Stimulated activated CD8-positive, alpha-beta memory T cell treated with anti-CD3 and anti-CD28 coated beads, Interleukin-15, amount 100 ng/mL, for 4 hours (primary cell): Measurements from ENCODE around the gene SLC25A43.
"Not testable (repeated sequence)": the region's sequence is repeated elsewhere in the genome, so short reads cannot be mapped to it uniquely, and the experiment has no call there.

ENCODE experiments used
- DNase-seq, 2 donors: peaks; one replicate each; pipeline ENCODE4 v3.0.0-alpha.2; 2020; ENCODE audit warnings: low read depth in 2 of 2

Gene SLC25A43

GRCh38 chrX:119398974-119399771 lies at the start of gene SLC25A43:
TSS of gene SLC25A43 (plus strand) at chrX:119399336. CDS start at chrX:119399404, 68 bp downstream.
- DNase-seq, result peak in 1 of 2 donors; percentile 5

- DNase-seq, result no peak
These were observed 39.3 kb upstream of the SLC25A43 start for GRCh38 chrX:119359618-119360382.

GRCh38 chrX:119361451-119361850 lies 37.7 kb upstream of the SLC25A43 start:
- not testable (repeated sequence) for DNase-seq

- not testable (repeated sequence) for DNase-seq
These were observed 37.1 kb upstream of the SLC25A43 start for GRCh38 chrX:119362074-119362473.

GRCh38 chrX:119363391-119363790 lies 35.7 kb upstream of the SLC25A43 start:
- DNase-seq, result no peak

- DNase-seq, result not testable (repeated sequence)
These were observed 27.3 kb upstream of the SLC25A43 start for GRCh38 chrX:119371861-119372260.

- no peak for DNase-seq
These were observed 24.4 kb upstream of the SLC25A43 start for GRCh38 chrX:119374736-119375135.

- DNase-seq, result no peak
These were observed 23.6 kb upstream of the SLC25A43 start for GRCh38 chrX:119375561-119375960.

GRCh38 chrX:119376312-119376711 lies 22.8 kb upstream of the SLC25A43 start:
- no peak for DNase-seq

- DNase-seq, result no peak
These were observed 17.7 kb upstream of the SLC25A43 start for GRCh38 chrX:119381349-119381944.

- no peak for DNase-seq
These were observed 16.5 kb upstream of the SLC25A43 start for GRCh38 chrX:119382606-119383005.

GRCh38 chrX:119386685-119387084 lies 12.5 kb upstream of the SLC25A43 start:
- not testable (repeated sequence) for DNase-seq

- not testable (repeated sequence) for DNase-seq
These were observed 11.7 kb upstream of the SLC25A43 start for GRCh38 chrX:119387426-119387825.

- no peak for DNase-seq
These were observed 9.9 kb upstream of the SLC25A43 start for GRCh38 chrX:119389214-119389613.

- DNase-seq, result no peak
These were observed 9.2 kb upstream of the SLC25A43 start for GRCh38 chrX:119389871-119390501.

GRCh38 chrX:119391279-119391678 lies 7.9 kb upstream of the SLC25A43 start:
- no peak for DNase-seq

- DNase-seq, result no peak
These were observed 6.0 kb upstream of the SLC25A43 start for GRCh38 chrX:119393144-119393543.

GRCh38 chrX:119398587-119398973 lies 556 bp upstream of the SLC25A43 start:
- no peak for DNase-seq

- DNase-seq, result no peak
These were observed 601 bp downstream of the SLC25A43 start for GRCh38 chrX:119399772-119400101.

GRCh38 chrX:119401569-119401968 lies 2.4 kb downstream of the SLC25A43 start:
- no peak for DNase-seq

- DNase-seq, result no peak
These were observed 3.5 kb downstream of the SLC25A43 start for GRCh38 chrX:119402588-119402987.

- DNase-seq, result no peak
These were observed 7.6 kb downstream of the SLC25A43 start for GRCh38 chrX:119406776-119407175.
